GM18870 (cell line): ENCODE measurements around the gene CPB2.

Experiments used
- ATAC-seq: cut with Tn5 transposase; IDR thresholded peaks from one replicate; pipeline ENCODE4 v1.9.1; 2021; ENCODE audit warnings: moderate library complexity; ENCODE audit not compliant: unreplicated experiment

The CPB2 gene

GRCh38 chr13:46127358-46128023, 22.7 kb upstream of the CPB2 start:
- ATAC-seq, result no peak

DNA sequence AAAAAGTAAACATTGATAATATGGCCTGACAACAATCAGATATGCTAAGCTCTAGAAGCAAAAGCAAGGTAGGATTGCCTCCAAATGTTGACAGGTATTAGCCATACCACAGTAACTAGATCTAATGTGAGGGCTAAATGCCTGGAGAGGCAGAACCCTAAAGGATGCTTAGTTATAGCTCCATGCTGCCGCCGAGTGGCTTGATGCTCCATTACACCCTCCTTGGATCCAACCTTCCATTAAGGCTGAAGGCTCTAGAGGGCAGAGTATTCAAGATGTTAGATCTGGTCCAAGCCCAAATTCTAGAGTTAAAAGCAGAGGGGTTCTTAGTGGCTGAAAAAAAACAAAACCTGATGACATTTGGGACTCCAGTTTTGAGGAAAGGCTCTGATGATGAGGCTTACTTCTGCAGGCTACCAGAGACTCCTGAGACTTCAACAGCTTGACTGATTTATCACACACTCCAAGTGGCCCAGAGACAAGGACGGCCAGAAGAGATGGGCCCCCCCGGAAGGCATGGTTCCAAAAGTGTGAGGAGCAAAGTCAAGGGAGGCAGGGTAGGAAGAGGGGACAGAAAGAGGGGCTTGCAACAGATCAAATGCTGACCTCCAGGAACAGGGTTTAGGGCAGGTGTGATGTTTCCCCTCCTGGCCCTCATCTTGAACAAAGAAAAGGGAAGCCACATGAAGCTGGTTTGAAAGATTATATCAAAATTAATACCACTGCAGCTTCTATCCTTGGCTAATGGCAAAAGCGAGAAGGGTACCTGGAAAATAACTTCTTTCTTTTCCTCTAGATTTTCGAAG, 21.9 kb upstream of the CPB2 start:
- peak; percentile 60 for ATAC-seq

- no peak for ATAC-seq
These were observed 21.2 kb upstream of the CPB2 start for GRCh38 chr13:46126056-46126455.

GRCh38 chr13:46124967-46125933, 20.4 kb upstream of the CPB2 start:
- ATAC-seq, result no peak

DNA sequence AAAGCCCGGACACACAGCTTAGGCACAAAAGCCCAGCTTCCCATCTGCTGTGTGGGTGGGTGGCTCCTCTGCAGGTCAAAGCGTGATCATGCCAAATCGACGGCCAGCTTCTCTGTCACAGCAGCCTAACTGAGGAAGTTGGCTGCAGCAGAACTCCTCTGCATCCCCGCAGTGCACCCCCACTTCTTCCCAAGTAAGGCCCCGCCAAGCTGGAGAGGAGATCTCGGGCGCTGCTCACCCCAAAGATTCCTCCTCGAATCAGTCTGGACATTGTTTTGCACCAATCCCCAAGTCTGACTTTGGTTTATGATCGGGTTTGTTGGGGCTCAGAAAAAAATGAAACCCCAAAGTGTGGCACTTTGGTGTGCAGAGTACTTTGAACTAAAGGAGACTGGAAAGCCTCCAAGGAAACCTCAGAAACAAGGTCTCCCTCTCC, 19.7 kb upstream of the CPB2 start:
- ATAC-seq, result no peak

- no peak for ATAC-seq
These were observed 17.5 kb upstream of the CPB2 start for GRCh38 chr13:46122304-46122703.

GRCh38 chr13:46121597-46122163, 16.8 kb upstream of the CPB2 start:
- ATAC-seq, result no peak

- ATAC-seq, result no peak
These were observed 16.2 kb upstream of the CPB2 start for GRCh38 chr13:46121033-46121432.

GRCh38 chr13:46119883-46120614, 15.2 kb upstream of the CPB2 start:
- ATAC-seq, result no peak

DNA sequence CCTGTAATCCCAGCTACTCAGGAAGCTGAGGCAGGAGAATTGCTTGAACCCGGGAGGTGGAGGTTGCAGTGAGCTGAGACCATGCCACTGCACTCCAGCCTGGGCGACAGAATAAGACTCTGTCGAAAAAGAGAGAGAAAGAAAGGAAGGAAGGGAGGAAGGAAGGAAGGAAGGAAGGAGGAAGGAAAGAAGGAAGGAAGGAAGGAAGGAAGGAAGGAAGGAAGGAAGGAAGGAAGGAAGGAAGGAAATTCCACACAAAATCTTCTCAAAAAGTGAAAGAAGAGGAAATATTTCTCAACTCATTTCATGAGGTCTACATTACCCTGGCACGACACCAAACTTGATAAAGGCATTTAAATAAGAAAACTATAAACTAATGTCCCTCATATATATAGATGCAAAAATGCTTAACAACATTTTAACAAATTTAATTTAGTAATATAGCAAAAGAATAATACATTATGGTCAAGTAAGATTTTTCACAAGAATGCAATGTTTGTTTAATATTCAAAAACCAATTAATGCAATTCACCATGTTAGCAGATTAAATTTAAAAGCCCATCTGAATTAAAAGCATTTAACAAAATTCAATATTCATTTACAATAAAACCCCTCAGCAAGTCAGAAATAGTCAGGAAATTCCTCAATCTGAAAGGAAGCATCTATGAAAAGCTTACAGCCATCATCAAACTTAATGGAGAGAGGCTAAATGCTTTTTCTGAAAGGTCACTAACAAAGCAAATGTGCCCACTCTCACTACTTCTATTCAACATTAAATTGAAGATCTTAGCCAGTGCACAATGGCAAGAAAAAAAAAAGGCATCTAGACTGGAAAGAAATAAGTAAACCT, 12.0 kb upstream of the CPB2 start:
- no peak for ATAC-seq

DNA sequence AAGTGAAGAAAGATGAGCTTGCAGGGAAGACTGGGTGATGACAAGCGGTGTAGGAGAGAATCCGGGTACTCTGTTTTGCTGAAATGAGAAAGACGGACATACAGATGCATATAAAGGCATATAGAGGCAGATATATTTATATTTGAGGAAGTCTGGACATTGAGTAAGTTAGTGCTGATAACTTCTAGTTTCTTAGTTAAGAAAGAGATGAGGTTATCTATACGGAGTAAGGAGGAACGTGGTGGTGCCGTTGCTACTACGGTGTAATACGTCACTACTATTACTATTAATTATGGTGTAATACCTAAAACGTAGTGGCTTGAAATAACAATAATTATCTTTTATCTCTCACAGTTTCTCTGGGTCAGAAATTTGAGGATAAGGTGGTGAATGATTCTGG, 9.8 kb upstream of the CPB2 start:
- ATAC-seq, result no peak

DNA sequence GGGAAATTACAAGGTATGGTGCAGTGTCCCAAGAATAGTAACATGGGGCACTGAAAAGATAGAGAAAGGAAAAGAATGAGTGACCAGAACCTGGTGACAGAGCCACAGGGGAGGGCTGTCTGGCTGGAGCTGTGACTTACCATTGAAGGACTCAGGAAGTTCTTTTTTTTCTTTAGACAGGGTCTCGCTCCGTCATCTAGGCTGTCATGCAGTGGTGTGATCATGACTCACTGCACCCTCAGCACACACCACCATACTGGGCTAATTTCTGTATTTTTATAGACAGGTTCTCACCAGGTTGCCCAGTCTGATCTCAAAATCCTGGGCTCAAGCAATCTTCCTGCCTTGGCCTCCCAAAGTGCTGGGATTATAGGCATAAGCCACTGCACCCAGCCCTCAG, 8.8 kb upstream of the CPB2 start:
- no peak for ATAC-seq

DNA sequence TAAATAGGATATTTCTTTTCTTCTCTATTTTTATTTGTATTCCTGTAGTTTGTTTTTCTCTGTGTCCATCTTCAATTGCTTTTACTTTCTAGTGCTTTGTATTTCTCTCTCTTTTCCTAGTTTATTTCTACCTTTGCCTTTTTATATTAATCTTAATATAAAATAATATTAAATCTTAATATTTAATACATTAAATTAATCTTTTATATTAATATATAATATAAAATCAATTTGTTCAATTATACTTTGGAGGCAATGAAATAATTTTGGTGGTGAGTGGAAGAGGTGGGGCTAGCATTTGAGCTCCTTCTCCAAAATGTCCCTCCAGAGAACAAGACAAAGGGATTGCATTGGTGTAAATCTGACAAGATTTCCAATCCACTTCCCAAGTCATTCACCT, 6.3 kb upstream of the CPB2 start:
- no peak for ATAC-seq

DNA sequence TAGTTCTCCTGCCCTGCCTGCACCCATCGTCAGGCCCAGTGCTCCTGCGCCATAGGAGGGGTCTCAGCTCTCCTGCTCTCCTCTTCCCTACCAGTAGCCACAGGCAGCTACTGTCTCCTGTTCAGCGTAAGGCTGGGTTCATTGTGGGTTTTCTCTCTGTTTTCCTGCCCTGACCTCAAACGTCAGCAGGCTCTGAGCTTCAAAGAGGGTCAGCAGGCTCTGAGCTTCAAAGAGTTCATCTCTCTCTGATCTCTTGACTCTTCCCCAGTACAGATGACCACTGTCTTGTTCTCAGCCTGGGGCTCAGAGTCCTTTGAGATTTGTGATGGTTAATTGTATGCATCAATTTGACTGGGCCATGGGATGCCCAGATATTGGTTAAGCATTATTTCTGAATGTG, 4.6 kb upstream of the CPB2 start:
- no peak for ATAC-seq

GRCh38 chr13:46106839-46107371, 2.1 kb upstream of the CPB2 start:
- no peak for ATAC-seq

DNA sequence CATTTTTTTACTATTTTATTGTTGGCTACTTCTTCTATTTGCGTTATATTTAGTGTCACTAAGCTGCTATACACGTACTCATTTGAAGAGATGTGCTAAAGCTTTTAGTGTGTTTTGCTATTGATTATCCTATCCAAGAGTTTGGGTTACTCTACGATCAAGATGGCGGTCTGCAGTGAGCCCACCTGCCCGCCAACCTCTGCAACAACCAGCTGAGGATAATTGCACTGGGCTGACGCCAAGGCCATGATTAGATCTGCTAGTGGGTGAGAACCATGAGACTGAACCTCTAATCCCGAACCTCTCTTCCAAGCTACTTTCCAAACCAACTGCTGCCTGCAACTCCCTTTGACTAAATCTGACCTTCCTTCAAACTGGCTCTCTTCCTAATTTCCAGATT, 1.8 kb downstream of the CPB2 start:
- no peak for ATAC-seq

DNA sequence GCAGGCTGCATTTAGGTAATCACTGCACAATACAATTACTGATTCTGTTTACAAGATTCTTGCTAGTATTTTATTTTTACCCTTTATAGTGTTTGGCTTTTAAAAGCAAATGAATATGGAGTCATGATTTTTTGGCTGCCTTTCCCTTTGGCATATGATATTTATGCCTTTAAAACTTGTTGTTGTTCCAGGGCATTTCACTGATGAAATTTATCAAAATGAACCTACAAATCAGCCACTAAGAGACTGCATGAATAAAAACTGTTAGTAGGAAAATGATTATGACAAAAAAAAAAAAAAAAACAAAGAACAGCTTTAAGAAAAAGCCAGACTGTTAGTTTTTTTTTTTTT, 2.6 kb downstream of the CPB2 start:
- no peak for ATAC-seq

DNA sequence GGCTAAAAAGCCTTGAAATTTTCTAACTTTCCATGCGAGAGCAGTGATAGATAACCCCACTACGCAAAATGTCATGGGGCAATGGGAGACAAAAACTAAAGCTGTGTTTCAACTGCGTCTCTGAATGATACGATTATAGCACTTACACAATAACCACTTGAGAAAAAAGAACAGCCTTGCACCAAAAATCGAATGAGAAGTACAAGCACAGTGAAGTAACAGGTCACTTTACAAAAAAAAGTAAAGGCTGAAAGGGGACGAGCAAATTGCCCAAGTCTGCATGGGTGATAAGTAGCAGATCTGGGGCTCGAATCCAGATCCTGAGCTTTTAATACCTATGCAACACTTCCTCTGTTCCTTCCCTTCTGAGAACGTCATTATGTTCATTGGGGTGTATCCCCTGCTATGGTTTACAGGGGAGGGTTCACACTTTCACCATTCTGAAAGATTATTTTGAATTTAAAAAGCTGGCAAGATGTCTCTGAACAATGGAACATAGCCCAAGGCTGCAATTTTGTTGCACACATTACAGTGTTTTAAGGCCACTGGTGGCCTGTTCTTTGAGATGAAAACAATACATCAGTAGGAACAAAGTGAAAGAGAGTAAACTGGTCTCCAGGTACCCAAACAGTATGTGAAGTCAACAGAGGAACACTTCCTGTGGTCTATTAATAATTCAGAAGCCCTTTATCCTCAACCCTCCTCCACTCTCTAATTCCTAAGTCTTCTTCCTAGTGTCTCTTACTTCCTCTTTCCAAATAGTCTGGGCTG, 3.2 kb downstream of the CPB2 start:
- ATAC-seq, result no peak

DNA sequence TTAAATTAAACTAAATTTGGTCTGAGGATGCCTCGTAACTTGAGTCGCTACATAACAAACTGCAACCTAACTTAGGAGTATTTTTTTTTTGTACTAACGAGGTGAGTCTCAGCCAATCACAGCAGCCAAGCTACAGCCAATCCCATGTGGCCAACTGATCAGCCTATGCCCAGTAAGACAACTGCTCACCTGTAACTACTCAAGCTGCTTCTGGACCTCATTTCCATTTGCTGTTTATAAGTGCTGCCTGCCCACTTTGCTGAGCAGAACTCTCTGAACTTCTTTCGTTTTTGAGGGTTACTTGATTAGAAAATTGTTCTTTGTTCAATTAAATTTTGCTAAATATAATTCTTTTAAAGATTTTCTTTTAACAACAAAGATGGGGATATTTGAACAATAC, 3.8 kb downstream of the CPB2 start:
- no peak for ATAC-seq
